Large intestine (tissue), 3 donors: ENCODE data around the gene SLC4A2. TPM values are rescaled to one million over a fixed set of nuclear protein-coding genes. Genes with fewer than 3 reads are reported as not detected.

Experiments used
- DNase-seq, 2 donors: peaks; one replicate each; pipeline versions ENCODE4 v3.0.0 to v3.0.0-alpha.2; 2013
- H3K27ac ChIP-seq: one replicate; pipeline ENCODE4 v1.5.1; 2013; ENCODE audit warnings: low read length
- H3K27me3 ChIP-seq: 2 replicates; pipeline ENCODE4 v1.6.1; 2013; ENCODE audit warnings: low read length; ENCODE audit not compliant: control insufficient read depth, insufficient read depth
- H3K36me3 ChIP-seq: 2 replicates; pipeline ENCODE4 v1.6.1; 2013; ENCODE audit warnings: low read length; ENCODE audit not compliant: control insufficient read depth, insufficient read depth
- H3K4me1 ChIP-seq: one replicate; pipeline ENCODE4 v1.6.1; 2013; ENCODE audit warnings: low read length; ENCODE audit not compliant: control insufficient read depth, insufficient read depth
- H3K4me3 ChIP-seq: one replicate; pipeline ENCODE4 v1.5.1; 2013; ENCODE audit warnings: low read length
- H3K9me3 ChIP-seq: one replicate; pipeline ENCODE4 v1.6.1; 2013; ENCODE audit warnings: mild to moderate bottlenecking, low read depth, low read length, moderate library complexity; ENCODE audit not compliant: control insufficient read depth
- WGBS: methylation state at CpG from one replicate; pipeline ENCODE4 v1.1.5; 2013; ENCODE audit warnings: low lambda C conversion rate; ENCODE audit not compliant: insufficient coverage; 5-methylcytosine and 5-hydroxymethylcytosine counted together
- polyA plus RNA-seq: library from polyadenylated mRNA; unstranded; fragments of 120-200 nt; gene quantifications from one replicate; pipeline ENCODE4 v1.2.1, GENCODE V29; 2013

The SLC4A2 gene
- polyA plus RNA-seq, 1 donor = 107 TPM

GRCh38 chr7:151118108-151119054 lies 59.0 kb downstream of the SLC4A2 start:
- DNase-seq = no peak
- 85% methylated on average over 4 of the region's 38 CpGs for WGBS

GRCh38 chr7:151119055-151119415 lies 59.6 kb downstream of the SLC4A2 start:
- peaks cover 4% of the 10 kb centered on the region for H3K27me3 ChIP-seq
- H3K36me3 ChIP-seq = peaks cover 62% of the 10 kb centered on the region
- peaks cover 7% of the 10 kb centered on the region for H3K9me3 ChIP-seq
- DNase-seq = no peak
- no peak overlapping the region for H3K4me3 ChIP-seq
- H3K4me1 ChIP-seq = peaks cover 8% of the 10 kb centered on the region
- no CpG with 5 or more reads among the region's 13 CpGs for WGBS
- H3K27ac ChIP-seq = no peak overlapping the region

More at GRCh38 chr7:151118108-151119054, 59.0 kb downstream of the SLC4A2 start:
- peaks cover 57% of the 10 kb centered on the region for H3K36me3 ChIP-seq
- peaks cover 4% of the 10 kb centered on the region for H3K27me3 ChIP-seq
- H3K4me3 ChIP-seq = no peak overlapping the region
- H3K9me3 ChIP-seq = peaks cover 7% of the 10 kb centered on the region
- H3K27ac ChIP-seq = no peak overlapping the region
- H3K4me1 ChIP-seq = peaks cover 9% of the 10 kb centered on the region

DNA sequence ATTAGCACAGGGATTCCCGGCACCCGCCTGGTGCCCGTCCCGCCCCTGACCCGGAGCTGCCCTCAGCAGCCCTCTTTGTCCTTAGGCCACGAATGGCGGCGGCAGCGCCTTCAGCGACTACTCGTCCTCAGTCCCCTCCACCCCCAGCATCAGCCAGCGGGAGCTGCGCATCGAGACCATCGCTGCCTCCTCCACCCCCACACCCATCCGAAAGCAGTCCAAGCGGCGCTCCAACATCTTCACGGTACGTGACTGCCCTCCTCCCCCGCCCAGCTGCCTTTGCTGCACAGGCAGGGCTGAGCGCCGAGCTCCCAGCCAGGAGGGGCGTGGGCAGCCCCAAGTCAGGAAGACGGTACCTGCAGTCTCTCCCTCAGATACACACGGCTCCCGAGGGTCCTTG lies 60.5 kb downstream of the SLC4A2 start:
- no CpG with 5 or more reads among the region's 27 CpGs for WGBS
- Histone ChIP-seq H3K27ac (no peak overlapping the region), H3K4me3 (no peak overlapping the region), H3K27me3 (no peaks in the 10 kb centered on the region), H3K9me3 (peaks cover 7% of the 10 kb centered on the region), H3K4me1 (peaks cover 6% of the 10 kb centered on the region), H3K36me3 (peaks cover 70% of the 10 kb centered on the region)
- DNase-seq = no peak

GRCh38 chr7:151120896-151121295 lies 61.5 kb downstream of the SLC4A2 start:
- peaks cover 72% of the 10 kb centered on the region for H3K36me3 ChIP-seq

GRCh38 chr7:151121380-151122170 lies 62.2 kb downstream of the SLC4A2 start:
- DNase-seq = no peak
- Histone ChIP-seq H3K4me3 (no peak overlapping the region), H3K27ac (no peak overlapping the region), H3K9me3 (peaks cover 7% of the 10 kb centered on the region), H3K4me1 (peaks cover 12% of the 10 kb centered on the region), H3K36me3 (peaks cover 71% of the 10 kb centered on the region), H3K27me3 (no peaks in the 10 kb centered on the region)
- WGBS = 88% methylated on average over 6 of the region's 30 CpGs

More at GRCh38 chr7:151120896-151121295, 61.5 kb downstream of the SLC4A2 start:
- no peaks in the 10 kb centered on the region for H3K27me3 ChIP-seq
- H3K4me1 ChIP-seq = peaks cover 12% of the 10 kb centered on the region
- no peak for DNase-seq
- H3K27ac ChIP-seq = no peak overlapping the region
- no peak overlapping the region for H3K4me3 ChIP-seq
- H3K9me3 ChIP-seq = peaks cover 7% of the 10 kb centered on the region
- WGBS = no CpG with 5 or more reads among the region's 22 CpGs

GRCh38 chr7:151122276-151122675 lies 62.9 kb downstream of the SLC4A2 start:
- peaks cover 7% of the 10 kb centered on the region for H3K9me3 ChIP-seq
- no peak overlapping the region for H3K27ac ChIP-seq
- no peak for DNase-seq
- peaks cover 12% of the 10 kb centered on the region for H3K4me1 ChIP-seq
- H3K4me3 ChIP-seq = no peak overlapping the region
- no peaks in the 10 kb centered on the region for H3K27me3 ChIP-seq
- H3K36me3 ChIP-seq = peaks cover 65% of the 10 kb centered on the region
- 70% methylated on average over 10 of the region's 24 CpGs for WGBS

DNA sequence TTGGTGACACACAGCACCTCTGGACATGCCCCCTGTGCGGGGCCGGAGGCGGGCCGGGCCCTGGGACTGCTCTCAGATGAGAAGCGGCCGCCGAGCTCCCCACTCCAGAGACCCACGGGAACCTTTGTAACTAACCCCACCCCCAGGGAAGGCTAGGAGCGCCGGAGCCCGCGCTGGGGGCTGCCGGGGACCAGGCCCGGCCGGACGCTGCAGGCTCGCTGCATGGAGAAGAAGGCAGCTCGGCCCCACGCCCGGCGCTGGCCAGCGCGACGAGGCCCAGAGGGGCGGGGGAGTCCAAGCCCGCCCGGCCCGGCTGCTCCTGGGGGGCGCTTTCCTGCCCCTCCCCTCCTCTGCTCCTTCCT lies 63.4 kb downstream of the SLC4A2 start:
- peaks cover 12% of the 10 kb centered on the region for H3K4me1 ChIP-seq
- no CpG with 5 or more reads among the region's 29 CpGs for WGBS
- peaks cover 61% of the 10 kb centered on the region for H3K36me3 ChIP-seq
- no peak for DNase-seq
- no peak overlapping the region for H3K4me3 ChIP-seq
- H3K27me3 ChIP-seq = no peaks in the 10 kb centered on the region
- H3K27ac ChIP-seq = no peak overlapping the region
- peaks cover 7% of the 10 kb centered on the region for H3K9me3 ChIP-seq

DNA sequence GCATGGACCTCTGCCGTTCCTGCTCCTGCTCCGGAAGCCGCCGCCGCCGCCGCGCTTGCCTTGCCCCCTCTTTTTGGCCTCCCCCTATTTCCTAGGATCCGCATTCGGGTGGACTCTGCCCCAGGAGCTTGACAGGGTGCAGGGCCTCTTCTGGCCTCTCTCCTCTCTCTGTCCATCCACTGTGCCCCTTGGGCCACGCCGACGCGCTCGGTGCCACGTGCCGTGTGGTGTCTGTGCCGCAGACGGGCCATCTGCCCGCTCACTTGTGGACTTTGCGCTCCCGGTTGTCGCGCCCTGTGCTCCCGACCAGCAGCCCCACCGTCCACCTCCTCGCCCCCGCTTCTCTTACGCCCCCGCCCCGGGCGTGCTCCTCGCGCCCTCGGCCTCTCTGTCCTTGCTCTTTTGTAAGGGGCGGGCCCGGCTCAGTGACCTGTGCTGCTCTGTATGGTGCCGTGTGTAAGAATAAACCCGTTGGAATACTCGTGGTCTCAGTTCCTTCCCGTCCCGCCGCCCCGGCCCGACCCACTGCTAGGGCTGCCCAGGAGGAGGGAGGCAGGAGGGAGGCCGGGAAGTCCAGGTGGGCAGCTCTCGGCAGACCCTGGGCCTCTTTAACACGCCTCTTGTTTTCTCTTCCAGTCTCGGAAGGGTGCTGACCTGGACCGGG lies 63.9 kb downstream of the SLC4A2 start:
- H3K9me3 ChIP-seq = peaks cover 7% of the 10 kb centered on the region
- no peak for DNase-seq
- peaks cover 61% of the 10 kb centered on the region for H3K36me3 ChIP-seq
- peaks cover 12% of the 10 kb centered on the region for H3K4me1 ChIP-seq
- H3K27ac ChIP-seq = no peak overlapping the region
- no peak overlapping the region for H3K4me3 ChIP-seq
- 81% methylated on average over 3 of the region's 50 CpGs for WGBS
- H3K27me3 ChIP-seq = no peaks in the 10 kb centered on the region

DNA sequence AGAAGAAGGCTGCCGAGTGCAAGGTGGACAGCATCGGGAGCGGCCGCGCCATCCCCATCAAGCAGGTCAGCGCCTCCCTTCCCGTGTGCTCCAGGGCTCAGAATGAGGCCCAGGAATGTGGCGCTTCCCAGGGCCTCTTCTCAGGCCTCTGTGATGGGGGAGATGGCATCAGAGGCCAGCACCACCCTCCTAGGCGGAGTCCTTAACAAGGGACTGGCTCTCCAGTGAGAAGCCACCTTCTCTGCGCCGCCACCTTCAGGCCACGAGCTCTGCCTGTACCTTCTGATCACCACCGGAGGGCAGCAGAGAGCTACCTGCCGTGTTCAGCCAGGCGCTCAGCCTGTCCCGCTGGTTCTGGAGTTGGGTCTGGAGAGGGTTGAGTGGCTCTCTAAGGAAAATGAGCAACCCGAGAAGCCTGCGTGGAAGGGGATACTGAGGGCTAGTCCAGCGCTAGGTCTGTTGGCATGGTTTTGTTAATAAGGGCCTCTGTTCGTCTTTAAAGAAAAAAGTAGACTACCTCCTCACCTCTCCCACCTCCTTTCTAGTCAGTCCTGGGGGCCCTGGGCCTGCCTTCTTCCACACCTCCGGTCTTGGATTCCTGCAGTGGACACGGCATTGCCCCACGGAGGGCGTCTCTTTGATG lies 64.6 kb downstream of the SLC4A2 start:
- DNase-seq = peak; percentile 70 to 77
- no CpG with 5 or more reads among the region's 24 CpGs for WGBS
- peaks cover 12% of the 10 kb centered on the region for H3K4me1 ChIP-seq
- no peaks in the 10 kb centered on the region for H3K27me3 ChIP-seq
- no peak overlapping the region for H3K27ac ChIP-seq
- H3K9me3 ChIP-seq = peaks cover 7% of the 10 kb centered on the region
- peaks cover 61% of the 10 kb centered on the region for H3K36me3 ChIP-seq
- no peak overlapping the region for H3K4me3 ChIP-seq

DNA sequence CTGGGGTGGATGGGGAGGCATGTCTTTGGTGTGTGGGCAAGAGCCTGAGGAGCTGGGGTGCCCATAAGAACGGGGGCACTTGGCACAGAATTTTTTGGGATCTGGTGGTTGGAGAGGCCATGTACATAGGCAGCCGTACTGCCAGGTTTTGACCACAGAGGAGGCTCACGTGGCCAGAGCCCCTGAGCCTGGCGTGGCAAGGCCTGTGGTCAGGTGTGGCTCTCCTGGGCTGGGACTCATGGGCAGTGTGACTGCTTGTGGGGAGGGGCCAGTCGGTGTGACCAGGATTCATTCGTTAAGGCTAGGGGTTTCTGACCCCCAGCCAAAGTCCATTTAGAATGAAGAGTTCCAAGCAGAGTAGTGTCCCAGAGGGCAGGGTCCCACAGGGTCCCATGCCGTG lies 65.1 kb downstream of the SLC4A2 start:
- no peak overlapping the region for H3K27ac ChIP-seq
- H3K9me3 ChIP-seq = peaks cover 7% of the 10 kb centered on the region
- no peak overlapping the region for H3K4me3 ChIP-seq
- no CpG with 5 or more reads among the region's 7 CpGs for WGBS
- H3K36me3 ChIP-seq = peaks cover 60% of the 10 kb centered on the region
- no peak for DNase-seq
- H3K27me3 ChIP-seq = no peaks in the 10 kb centered on the region
- peaks cover 15% of the 10 kb centered on the region for H3K4me1 ChIP-seq
